HG02938 (cell line): ENCODE measurements around the gene S100A12.

Experiments used
- ATAC-seq: cut with Tn5 transposase; IDR thresholded peaks from one replicate; pipeline ENCODE4 v1.9.1; 2021; ENCODE audit warnings: mild to moderate bottlenecking, moderate library complexity; ENCODE audit not compliant: unreplicated experiment

The S100A12 gene

DNA sequence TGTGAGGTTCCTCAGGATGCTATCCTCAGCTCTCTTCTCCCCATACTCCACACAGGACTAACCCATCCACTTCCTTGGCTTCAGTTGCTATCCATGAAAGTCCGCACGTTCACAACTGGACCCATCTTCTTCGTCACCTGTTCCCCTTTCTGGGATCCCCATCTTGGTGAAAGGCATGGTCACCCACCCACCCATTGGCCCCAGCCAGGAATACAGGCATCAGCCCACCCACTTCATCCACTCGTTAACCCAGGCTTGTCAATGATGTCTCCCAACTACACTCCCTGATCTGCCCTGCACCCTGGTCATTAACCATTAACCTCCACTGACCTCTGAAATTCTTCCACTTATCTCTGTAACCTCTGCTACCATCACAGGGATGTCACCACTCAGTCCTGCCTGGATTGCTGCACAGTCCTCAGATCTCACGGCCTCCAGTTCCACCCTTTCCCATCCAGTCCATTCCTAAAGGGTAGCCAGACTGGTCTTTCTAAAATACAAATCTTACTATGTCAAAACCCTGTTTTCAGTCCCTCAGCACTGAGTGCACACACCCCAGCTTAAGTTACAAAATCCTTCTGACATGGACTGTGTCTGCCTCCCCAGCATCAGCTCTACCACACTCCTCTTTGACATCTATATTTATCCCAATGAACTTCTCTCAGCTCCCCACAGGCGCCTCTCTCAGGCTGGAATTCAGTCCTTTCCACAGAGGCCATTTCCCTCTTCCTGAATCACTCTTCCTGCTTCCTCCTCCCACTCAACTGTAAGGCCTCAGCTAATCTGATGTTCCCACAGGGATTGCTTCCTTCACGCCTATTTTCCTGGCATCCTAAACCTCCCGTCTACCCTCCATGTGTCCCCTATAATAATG is 37.2 kb downstream of the S100A12 start:
- no peak for ATAC-seq

DNA sequence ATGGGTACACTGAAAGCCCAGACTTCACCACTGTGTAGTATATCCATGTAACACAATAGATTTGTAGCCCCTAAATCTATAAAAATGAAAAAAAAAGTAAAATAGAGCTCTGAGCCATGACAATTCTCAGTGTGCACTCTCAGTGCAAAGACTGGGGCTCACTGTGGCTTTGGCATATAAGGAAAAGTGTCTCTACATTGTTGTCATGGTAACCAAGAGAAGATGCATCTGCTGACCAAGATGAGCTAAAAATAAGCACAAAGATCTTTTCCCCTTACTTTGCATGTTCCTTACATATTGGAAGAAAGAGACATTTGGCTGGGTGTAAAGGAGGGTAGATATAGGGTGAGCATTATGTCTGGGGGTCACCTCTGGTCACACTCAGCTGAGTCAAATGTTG is 38.8 kb downstream of the S100A12 start:
- ATAC-seq: no peak

DNA sequence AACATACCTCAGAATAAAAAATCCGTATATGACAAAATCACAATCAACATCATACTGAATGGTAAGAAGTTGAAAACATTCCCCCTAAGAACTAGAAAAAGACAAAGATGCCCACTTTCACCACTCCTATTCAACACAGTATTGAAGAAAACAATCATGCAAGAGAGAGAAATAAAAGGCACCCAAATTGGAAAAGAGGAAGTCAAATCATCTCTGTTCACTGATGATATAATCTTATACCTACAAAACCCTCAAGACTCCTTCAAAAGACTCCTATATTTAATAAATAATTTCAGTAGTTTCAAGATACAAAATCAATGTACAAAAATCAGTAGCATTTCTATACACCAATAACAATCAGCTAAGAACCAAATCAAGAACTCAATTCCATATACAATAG is 41.5 kb downstream of the S100A12 start:
- ATAC-seq: no peak

DNA sequence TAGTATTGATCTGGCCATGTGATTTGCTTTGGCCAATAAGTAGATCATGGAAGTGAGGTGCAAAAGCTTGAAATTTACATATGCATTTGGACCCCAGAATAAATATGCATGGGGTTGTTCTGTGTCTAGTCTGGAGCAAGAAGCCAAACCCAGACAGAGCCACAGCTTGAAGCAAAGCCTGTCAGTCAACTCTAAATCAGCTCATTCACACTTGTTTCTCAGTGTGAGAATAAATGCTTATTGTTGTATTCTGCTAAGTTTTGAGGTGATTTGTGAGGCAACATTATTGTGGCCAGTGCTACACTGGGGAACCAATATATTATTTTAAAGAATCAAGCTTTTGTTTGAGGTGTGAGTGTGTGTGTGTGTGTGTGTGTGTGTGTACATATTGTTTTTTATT is 50.5 kb downstream of the S100A12 start:
- ATAC-seq: no peak
